ENCODE measurements around the gene CCDC183. TPM values are rescaled to one million over a fixed set of nuclear protein-coding genes. Genes with fewer than 3 reads are reported as not detected.
"Not testable (repeated sequence)": the region's sequence is repeated elsewhere in the genome, so short reads cannot be mapped to it uniquely, and the experiment has no call there.

CCDC183 gene
- 2.8 TPM for total RNA-seq

GRCh38 chr9:136796238-136796774 lies at the start of gene CCDC183:
TSS of gene CCDC183 (plus strand) at chr9:136796338. CDS start at chr9:136796398, 60 bp downstream.
- no peak for DNase-seq

- no peak for DNase-seq
Observed at GRCh38 chr9:136746621-136747020, 49.5 kb upstream of the CCDC183 start.

- DNase-seq: no peak
Observed at GRCh38 chr9:136747161-136748060, 48.7 kb upstream of the CCDC183 start.

- DNase-seq: no peak
Observed at GRCh38 chr9:136748201-136748600, 47.9 kb upstream of the CCDC183 start, which contains the start of gene LCN6. TSS of gene LCN6 (minus strand) at chr9:136748525. CDS start at chr9:136748483, 42 bp downstream.

DNA sequence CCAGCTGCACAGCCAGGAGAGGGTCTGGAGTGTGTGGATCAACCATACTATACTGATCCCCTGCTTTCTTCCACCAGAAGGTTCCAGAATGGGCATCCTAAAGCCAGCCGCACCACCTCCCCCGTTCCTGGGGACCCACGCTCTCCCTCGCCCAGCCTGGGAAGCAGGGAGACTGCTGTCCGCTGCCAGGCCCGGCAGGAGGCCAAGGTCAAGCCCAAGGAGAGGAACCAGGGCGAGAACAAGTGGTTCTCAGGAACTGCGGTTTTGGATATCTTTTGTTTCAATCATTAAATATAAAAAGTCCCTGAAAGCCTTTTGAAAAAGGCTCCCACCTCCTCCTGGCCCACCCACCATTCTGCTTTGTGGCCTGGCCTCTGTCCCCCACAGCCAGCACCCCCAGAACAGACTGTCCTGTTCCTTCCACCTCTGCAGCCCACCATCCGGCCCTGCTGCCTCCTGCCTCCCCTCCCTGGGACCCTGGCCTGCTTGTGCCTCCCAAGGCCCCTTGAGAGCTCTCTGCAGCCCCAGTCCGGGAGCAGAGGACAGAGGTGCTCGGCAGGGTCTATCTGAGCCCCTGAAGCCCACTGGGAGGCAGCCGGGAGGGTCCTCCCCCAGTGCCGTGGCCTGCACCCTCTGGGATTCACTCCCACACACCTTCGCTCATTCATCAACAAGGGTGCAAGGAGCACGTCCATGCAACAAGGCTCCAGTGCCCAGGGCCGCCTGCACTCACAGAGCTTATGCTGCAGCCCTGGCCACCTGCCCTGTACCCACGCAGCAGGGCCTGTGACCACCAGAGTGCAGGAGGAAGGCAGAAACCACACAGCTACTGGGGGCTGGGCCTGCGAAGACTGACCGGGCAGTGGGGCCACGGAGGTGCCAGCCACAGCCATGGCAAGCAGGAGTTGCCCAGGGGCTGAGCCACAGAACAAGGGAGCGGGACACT lies 47.2 kb upstream of the CCDC183 start:
- no peak for DNase-seq

DNA sequence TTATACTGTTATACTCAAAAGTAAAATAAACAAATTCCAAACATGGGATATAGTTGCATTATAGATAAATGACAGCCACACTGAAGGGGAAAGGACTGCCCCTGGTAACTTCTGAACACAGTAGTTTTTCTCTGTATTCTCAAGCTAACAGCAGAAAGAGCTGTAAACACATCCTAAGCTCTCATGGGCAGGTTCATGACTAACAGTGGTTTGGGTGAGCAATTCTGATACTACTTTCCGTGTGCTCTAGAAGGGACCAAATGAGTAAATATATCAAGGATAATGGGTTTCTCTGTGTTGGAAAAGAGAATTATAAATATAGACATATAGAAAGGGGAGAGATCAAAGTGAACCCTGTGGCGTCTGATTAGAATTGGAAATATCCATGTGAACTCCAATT lies 45.6 kb upstream of the CCDC183 start:
- no peak for DNase-seq

GRCh38 chr9:136751244-136751643 lies 44.9 kb upstream of the CCDC183 start:
- no peak for DNase-seq

DNA sequence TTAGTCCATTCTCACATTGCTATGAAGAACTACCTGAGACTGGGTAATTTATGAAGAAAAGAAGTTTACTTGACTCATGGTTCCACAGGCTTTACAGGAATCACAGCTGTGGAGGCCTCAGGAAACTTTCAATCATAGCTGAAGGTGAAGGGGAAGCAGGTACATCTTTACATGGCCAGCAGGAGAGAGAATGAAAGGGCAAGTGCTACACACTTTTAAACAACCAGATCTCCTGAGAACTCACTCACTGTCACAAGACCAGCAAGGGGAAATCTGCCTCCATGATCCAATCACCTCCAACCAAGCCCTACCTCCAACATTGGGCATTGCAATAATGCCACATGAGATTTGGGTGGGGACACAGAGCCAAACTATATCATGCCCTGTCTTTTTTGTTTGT lies 44.3 kb upstream of the CCDC183 start:
- DNase-seq: no peak

GRCh38 chr9:136753371-136754058 lies 42.6 kb upstream of the CCDC183 start:
- DNase-seq: no peak

DNA sequence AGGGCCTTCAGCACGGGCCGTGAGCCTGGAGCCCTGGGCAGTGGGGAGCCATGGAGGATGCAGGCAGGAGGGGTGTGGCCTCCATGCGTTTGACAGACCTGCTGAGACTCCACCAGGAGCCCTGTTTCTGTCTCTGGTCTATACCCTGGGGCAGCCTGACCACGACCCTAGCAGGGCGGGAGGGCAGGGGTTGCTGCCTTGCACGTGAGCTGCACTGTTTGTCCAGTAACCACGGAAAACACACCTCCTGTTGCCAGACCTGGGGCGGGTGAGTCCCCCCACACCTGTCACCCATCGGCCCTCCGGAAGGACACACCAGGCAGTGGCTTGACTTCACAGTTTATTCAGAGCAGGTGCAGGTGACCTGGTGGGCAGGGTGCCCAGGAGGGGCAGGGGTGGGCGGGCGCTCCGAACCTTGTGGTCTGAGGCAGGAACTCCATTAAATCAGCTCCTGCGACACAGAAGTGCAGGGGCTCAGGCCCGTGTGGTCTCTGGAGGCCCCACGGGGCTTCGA lies 42.0 kb upstream of the CCDC183 start:
- DNase-seq: no peak

GRCh38 chr9:136754626-136755301 lies 41.4 kb upstream of the CCDC183 start:
- DNase-seq: no peak

DNA sequence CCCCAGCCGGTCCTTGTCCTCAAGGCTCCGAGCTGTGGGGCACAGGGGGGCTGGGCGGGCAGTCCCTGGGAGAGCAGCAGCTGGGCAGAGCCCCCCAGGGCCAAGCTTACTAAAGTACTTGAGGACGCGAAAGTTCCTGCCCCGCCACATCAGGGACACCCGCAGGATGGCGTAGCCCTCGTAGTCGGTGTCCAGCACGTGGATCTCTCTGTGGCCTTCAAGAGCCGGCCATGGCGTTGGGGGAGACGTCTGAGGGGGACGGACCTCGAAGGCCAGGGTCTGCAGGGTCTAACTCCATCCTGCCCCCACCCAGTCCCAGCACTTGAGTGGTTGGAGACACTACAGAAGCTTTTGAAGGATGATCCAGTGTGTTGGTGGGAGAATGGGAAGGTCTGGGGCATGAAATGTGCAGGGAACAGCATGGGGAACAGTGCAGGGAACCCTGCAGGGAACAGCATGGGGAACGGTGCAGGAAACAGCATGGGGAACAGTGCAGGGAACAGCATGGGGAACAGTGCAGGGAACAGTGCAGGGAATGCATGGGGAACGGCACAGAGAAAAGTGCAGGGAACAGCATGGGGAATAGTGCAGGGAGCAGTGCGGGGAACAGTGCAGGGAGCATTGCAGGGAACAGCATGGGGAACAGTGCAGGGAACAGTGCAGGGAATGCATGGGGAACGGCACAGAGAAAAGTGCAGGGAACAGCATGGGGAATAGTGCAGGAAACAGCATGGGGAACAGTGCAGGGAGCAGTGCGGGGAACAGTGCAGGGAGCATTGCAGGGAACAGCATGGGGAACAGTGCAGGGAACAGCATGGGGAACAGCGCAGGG lies 40.6 kb upstream of the CCDC183 start:
- not testable (repeated sequence) for DNase-seq

DNA sequence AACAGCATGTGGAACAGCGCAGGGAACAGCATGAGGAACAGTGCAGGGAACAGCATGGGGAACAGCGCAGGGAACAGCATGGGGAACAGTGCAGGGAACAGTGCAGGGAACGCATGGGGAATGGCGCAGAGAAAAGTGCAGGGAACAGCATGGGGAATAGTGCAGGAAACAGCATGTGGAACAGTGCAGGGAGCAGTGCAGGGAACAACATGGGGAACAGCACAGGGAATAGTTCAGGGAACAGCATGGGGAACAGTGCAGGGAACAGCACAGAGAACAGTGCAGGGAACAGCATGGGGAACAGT lies 40.1 kb upstream of the CCDC183 start:
- no peak for DNase-seq

GRCh38 chr9:136756836-136757235 lies 39.3 kb upstream of the CCDC183 start:
- DNase-seq: no peak

DNA sequence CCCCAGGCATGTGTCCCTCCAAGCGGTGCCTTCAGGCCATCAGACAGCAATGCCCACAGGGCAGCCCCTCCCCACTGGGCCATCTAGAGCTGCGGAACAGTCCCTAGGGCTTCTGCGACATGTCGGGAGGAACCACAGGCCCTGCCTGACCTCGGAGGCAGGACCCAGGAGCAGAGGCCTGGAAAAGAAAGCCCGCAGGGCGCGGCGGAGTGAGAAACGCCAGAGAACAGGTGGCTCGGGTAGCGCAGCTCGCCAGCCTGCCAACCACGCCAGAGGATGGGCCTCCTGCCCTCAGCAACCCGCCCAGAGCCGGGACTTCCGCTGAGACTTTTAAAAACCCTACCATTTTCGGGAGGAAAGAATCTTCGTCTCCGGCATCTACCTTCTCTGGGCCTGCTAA lies 38.8 kb upstream of the CCDC183 start:
- DNase-seq: no peak

GRCh38 chr9:136757751-136758140 lies 38.4 kb upstream of the CCDC183 start:
- DNase-seq: no peak

DNA sequence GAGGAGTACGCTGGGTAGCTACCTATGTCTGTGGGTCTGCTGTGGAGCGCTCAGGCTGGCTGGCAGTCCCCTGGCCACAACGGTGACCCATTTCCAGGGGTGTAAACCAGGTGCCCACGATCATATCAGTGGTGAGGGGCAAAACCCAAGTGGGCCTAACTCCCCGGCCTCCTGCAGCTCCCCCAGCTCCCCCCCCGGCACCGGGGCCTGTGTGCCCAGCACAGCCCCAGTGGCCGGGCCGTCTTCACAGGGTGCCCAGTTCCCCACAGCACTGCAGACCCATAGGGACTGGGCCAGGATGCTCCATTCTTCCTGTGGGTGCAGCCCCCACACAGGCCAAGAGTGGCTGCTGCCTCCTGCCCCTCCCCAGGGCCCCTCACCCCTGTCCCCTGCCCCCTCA lies 37.1 kb upstream of the CCDC183 start:
- no peak for DNase-seq

GRCh38 chr9:136759436-136760325 lies 36.5 kb upstream of the CCDC183 start:
- DNase-seq: no peak

DNA sequence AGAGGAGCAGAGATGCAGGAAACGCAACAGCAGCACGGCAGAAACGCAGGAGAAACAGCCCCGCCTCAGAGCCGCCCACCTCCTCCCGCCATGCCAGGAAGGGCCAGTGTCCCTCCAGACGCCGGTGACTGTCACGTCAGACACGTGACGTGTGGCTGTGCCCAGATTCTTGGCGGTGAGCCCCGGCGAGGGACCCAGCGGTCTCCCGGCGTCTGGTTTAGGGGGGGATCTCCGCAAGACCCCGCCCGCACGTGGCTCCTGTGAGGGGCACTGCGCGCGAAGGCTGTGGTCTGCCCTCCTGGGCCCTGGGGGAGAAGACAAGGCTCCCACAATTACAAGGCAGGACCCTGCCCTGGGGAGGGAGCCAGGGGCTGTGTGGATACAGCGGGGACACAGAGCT lies 35.7 kb upstream of the CCDC183 start:
- DNase-seq: no peak

Measured in occipital lobe (tissue), 2 donors.